IMR-90 (cell line): ENCODE measurements around the gene IGFBP7. TPM values are rescaled to one million over a fixed set of nuclear protein-coding genes. Genes with fewer than 3 reads are reported as not detected.
"Not testable (repeated sequence)": the region's sequence is repeated elsewhere in the genome, so short reads cannot be mapped to it uniquely, and the experiment has no call there.

Source experiments
- ATAC-seq: fragments of 200-7000 bp; cut with Tn5 transposase; 2 replicates; pipeline ENCODE4 v1.9.1; 2020; ENCODE audit warnings: low read depth, mild to moderate bottlenecking, moderate library complexity
- BruUV-seq: library from RNA; stranded (reverse); fragments of 400-500 nt; replicated peaks from 2 replicates; lab custom pipeline; 2021; lab: Mats Ljungman, UMichigan
- CTCF ChIA-PET: fragments of 300-600 bp; formaldehyde crosslinking; extraction: SDS; loops from one replicate; lab custom pipeline; 2021; ENCODE audit warnings: antibody characterized with exemption; lab: Yijun Ruan, JAX
- POLR2A ChIA-PET: fragments of 300-600 bp; sonication (Branson Sonifier 250); formaldehyde crosslinking; loops from one replicate; lab custom pipeline; 2022; ENCODE audit warnings: antibody characterized with exemption; ENCODE audit not compliant: unreplicated experiment; lab: Charles Lee
- DNase-seq: peaks from one replicate; pipeline ENCODE4 v3.0.0; 2013
- H2AFZ ChIP-seq: replicated peaks from 2 replicates; pipeline ENCODE3; 2013; ENCODE audit warnings: low read length, mild to moderate bottlenecking; ENCODE audit not compliant: poor library complexity
- H2AK5ac ChIP-seq: 2 replicates; pipeline ENCODE4 v1.6.1; 2013; ENCODE audit warnings: low read depth, low read length, inconsistent platforms
- H2AK9ac ChIP-seq: replicated peaks from 2 replicates; pipeline ENCODE3; 2013; ENCODE audit warnings: mild to moderate bottlenecking, low read depth, low read length, moderate library complexity; ENCODE audit not compliant: poor library complexity
- H2BK120ac ChIP-seq: 2 replicates; pipeline ENCODE4 v1.6.1; 2013; ENCODE audit warnings: low read depth, low read length, inconsistent platforms
- H2BK15ac ChIP-seq: 3 replicates; pipeline ENCODE4 v1.6.1; 2013; ENCODE audit warnings: low read depth, low read length, inconsistent platforms
- H2BK20ac ChIP-seq: 2 replicates; pipeline ENCODE4 v1.6.1; 2013; ENCODE audit warnings: low read depth, mild to moderate bottlenecking, inconsistent platforms, low read length, moderate library complexity
- H2BK5ac ChIP-seq: 2 replicates; pipeline ENCODE4 v1.6.1; 2013; ENCODE audit warnings: mild to moderate bottlenecking, low read depth, low read length, inconsistent platforms; ENCODE audit not compliant: poor library complexity, severe bottlenecking
- H3K14ac ChIP-seq: replicated peaks from 2 replicates; pipeline ENCODE4 v1.6.1; 2013; ENCODE audit warnings: low read depth, low read length, inconsistent platforms
- H3K18ac ChIP-seq: 2 replicates; pipeline ENCODE4 v1.6.1; 2013; ENCODE audit warnings: low read depth, low read length, control low read depth
- H3K23ac ChIP-seq: 2 replicates; pipeline ENCODE4 v1.6.1; 2013; ENCODE audit warnings: low read depth, low read length, inconsistent platforms
- H3K27ac ChIP-seq: 2 replicates; pipeline ENCODE4 v1.5.1; 2013; ENCODE audit warnings: mild to moderate bottlenecking, control low read depth, low read length; ENCODE audit not compliant: insufficient read depth
- H3K27me3 ChIP-seq: 2 replicates; pipeline ENCODE4 v1.6.1; 2013; ENCODE audit warnings: low read length; ENCODE audit not compliant: control insufficient read depth, insufficient read depth
- H3K36me3 ChIP-seq: 2 replicates; pipeline ENCODE4 v1.6.1; 2013; ENCODE audit warnings: low read length, mixed read lengths; ENCODE audit not compliant: control insufficient read depth, insufficient read depth
- H3K4ac ChIP-seq: 2 replicates; pipeline ENCODE4 v1.6.1; 2013; ENCODE audit warnings: low read depth, low read length, inconsistent platforms
- H3K4me1 ChIP-seq: 2 replicates; pipeline ENCODE4 v1.6.1; 2013; ENCODE audit warnings: low read length, mixed read lengths; ENCODE audit not compliant: control insufficient read depth, insufficient read depth
- H3K4me2 ChIP-seq: 2 replicates; pipeline ENCODE4 v1.6.1; 2013; ENCODE audit warnings: low read depth, mild to moderate bottlenecking, control low read depth, low read length, moderate library complexity
- H3K4me3 ChIP-seq: 2 replicates; pipeline ENCODE4 v1.5.1; 2013; ENCODE audit warnings: low read depth, mild to moderate bottlenecking, control low read depth, low read length, moderate library complexity; ENCODE audit not compliant: insufficient read depth
- H3K56ac ChIP-seq: 2 replicates; pipeline ENCODE4 v1.6.1; 2013; ENCODE audit warnings: low read length, inconsistent platforms; ENCODE audit not compliant: insufficient read depth; ENCODE audit errors: extremely low read depth
- H3K79me1 ChIP-seq, 2 experiments: 2 replicates each; pipeline ENCODE4 v1.6.1; 2013; ENCODE audit warnings: low read length in 2 of 2, inconsistent platforms in 1 of 2, low read depth in 1 of 2
- H3K9ac ChIP-seq: 2 replicates; pipeline ENCODE4 v1.6.1; 2013; ENCODE audit warnings: low read depth, low read length, control low read depth
- H3K9me1 ChIP-seq: 2 replicates; pipeline ENCODE4 v1.6.1; 2013; ENCODE audit warnings: low read length, inconsistent platforms; ENCODE audit not compliant: insufficient read depth
- H3K9me3 ChIP-seq: 2 replicates; pipeline ENCODE4 v1.6.1; 2013; ENCODE audit warnings: low read length; ENCODE audit not compliant: control insufficient read depth, insufficient read depth
- H4K20me1 ChIP-seq: 2 replicates; pipeline ENCODE4 v1.6.1; 2013; ENCODE audit warnings: low read length, inconsistent platforms; ENCODE audit not compliant: insufficient read depth
- H4K5ac ChIP-seq: 2 replicates; pipeline ENCODE4 v1.6.1; 2013; ENCODE audit warnings: mild to moderate bottlenecking, low read depth, low read length, control low read depth
- H4K8ac ChIP-seq, 2 experiments: 2 replicates each; pipeline ENCODE4 v1.6.1; 2013; ENCODE audit warnings: low read depth in 2 of 2, low read length in 2 of 2, control low read depth in 1 of 2, inconsistent platforms in 1 of 2
- H4K91ac ChIP-seq: 2 replicates; pipeline ENCODE4 v1.6.1; 2013; ENCODE audit warnings: low read depth, low read length, inconsistent platforms; ENCODE audit not compliant: insufficient read depth
- CEBPB ChIP-seq: IDR thresholded peaks from 2 replicates; pipeline ENCODE4 v1.6.1; 2012; ENCODE audit warnings: low read depth, low read length, improper control_type of control experiment
- WGBS, 2 experiments: methylation state at CpG; one replicate each; pipeline versions ENCODE4 v1.1.5 to v1.1.7; 2013; ENCODE audit warnings: missing lambda C conversion rate in 2 of 2; ENCODE audit not compliant: insufficient read length in 1 of 2; ENCODE audit errors: extremely low coverage in 2 of 2; 5-methylcytosine and 5-hydroxymethylcytosine counted together
- dilution Hi-C: fragments of 300-500 bp; cut with HindIII; formaldehyde crosslinking; loops from one replicate; pipeline ENCODE4 v1.14.3; 2018; ENCODE audit warnings: low sequenced_read_pairs; ENCODE audit not compliant: unreplicated experiment
- in situ Hi-C: fragments of 300-500 bp; cut with MboI; formaldehyde crosslinking; loops from 3 replicates; pipeline ENCODE4 v1.14.3; 2019; ENCODE audit warnings: low sequenced_read_pairs, inconsistent platforms, mixed read lengths
- intact Hi-C: fragments of 100-400 bp; cut with micrococcal nuclease; formaldehyde crosslinking; loops from 2 replicates; pipeline ENCODE4 v1.10.0; 2022
- polyA plus RNA-seq, 3 experiments: library from polyadenylated mRNA; depleted of rRNA; stranded (reverse); fragments of >200 nt; gene quantifications; 2 replicates each; pipeline ENCODE4 v1.2.3, GENCODE V29; 2012; ENCODE audit warnings: low replicate concordance in 1 of 3
- total RNA-seq: library from RNA; depleted of rRNA; stranded (reverse); fragments of >200 nt; gene quantifications from 2 replicates; pipeline ENCODE4 v1.2.3, GENCODE V29; 2012

Gene IGFBP7
- total and polyA plus RNA-seq, 2 of the 4 experiments (the other 2 are of a cell fraction), result 33.2 to 267 TPM

DNA sequence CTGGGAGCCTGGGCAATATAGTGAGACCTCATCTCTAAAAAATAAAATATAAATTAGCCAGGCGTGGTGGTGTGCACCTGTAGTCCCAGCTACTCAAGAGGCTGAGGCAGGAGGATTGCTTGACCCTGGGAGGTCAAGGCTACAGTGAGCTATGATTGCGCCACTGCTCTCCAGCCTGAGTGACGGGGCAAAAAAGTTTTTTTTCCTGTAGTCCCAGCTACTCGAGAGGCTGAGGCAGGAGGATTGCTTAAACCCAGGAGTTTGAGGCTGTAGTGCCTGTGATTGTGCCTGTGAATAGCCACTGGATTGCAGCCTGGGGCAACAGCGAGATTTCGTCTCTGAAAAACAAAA lies 49.5 kb downstream of the IGFBP7 start:
- H2AK9ac ChIP-seq, H3K56ac ChIP-seq, H3K4me2 ChIP-seq, H2AFZ ChIP-seq, H3K9ac ChIP-seq, intact Hi-C loops, ATAC-seq, BruUV-seq, H3K9me3 ChIP-seq, POLR2A ChIA-PET, H3K4me3 ChIP-seq, CTCF ChIA-PET, in situ Hi-C loops, H3K27ac ChIP-seq, H4K91ac ChIP-seq, DNase-seq, H3K36me3 ChIP-seq, H3K27me3 ChIP-seq, dilution Hi-C loops, H4K5ac ChIP-seq, H4K20me1 ChIP-seq, H3K23ac ChIP-seq: not testable (repeated sequence)
- peak overlapping the region; percentile 29; the same call in 1 of the 3 replicates for H2BK15ac ChIP-seq
- TF ChIP-seq CEBPB, result peak; percentile 38
- peak overlapping the region; percentile 68; the same call in 1 of the 2 replicates for H2BK20ac ChIP-seq
- H4K8ac ChIP-seq, result peak overlapping the region in 1 of 2 experiments; percentile 55; a peak in 2 of 4 replicates
- peak overlapping the region; percentile 55 for H3K14ac ChIP-seq
- H3K4me1 ChIP-seq, result peaks cover 23% of the 10 kb centered on the region
- peak overlapping the region; percentile 31 for H2BK5ac ChIP-seq
- H3K79me1 ChIP-seq, result peaks cover 16 to 72% of the 10 kb centered on the region in 2 experiments
- WGBS, 2 experiments, result 93% methylated on average over 2 of the region's 6 CpGs; no CpG with 5 or more reads in 1 of the 2 experiments
- 0 out of 2 replicates have a peak overlapping the region, but pooled peaks have one; percentile 1 for H3K18ac ChIP-seq
- peak overlapping the region; percentile 77 for H2BK120ac ChIP-seq
- H2AK5ac ChIP-seq, result peak overlapping the region; percentile 44; the same call in 1 of the 2 replicates
- peak overlapping the region; percentile 86 for H3K4ac ChIP-seq
- peaks cover 22% of the 10 kb centered on the region for H3K9me1 ChIP-seq
